Endothelial cell of umbilical vein (primary cell): ENCODE results near the gene CTR9. TPM values are rescaled to one million over a fixed set of nuclear protein-coding genes. Genes with fewer than 3 reads are reported as not detected.

Source experiments
- BruUV-seq: library from RNA; stranded (reverse); fragments of 400-500 nt; replicated peaks from 2 replicates; lab custom pipeline; 2021; lab: Mats Ljungman, UMichigan
- CTCF ChIA-PET: fragments of 300-600, 350-600 bp; sonication (Branson Sonifier 250); formaldehyde crosslinking; loops from one replicate; lab custom pipeline; 2021; ENCODE audit warnings: antibody characterized with exemption, inconsistent platforms; lab: Charles Lee
- POLR2A ChIA-PET: fragments of 300-600, 350-600 bp; sonication (Branson Sonifier 250); formaldehyde crosslinking; loops from one replicate; lab custom pipeline; 2021; ENCODE audit warnings: antibody characterized with exemption, inconsistent platforms; lab: Charles Lee
- DNase-seq: peaks from one replicate; pipeline ENCODE4 v3.0.0-alpha.2; 2011; ENCODE audit warnings: low read depth, low spot score
- FAIRE-seq: peaks from 2 replicates; lab custom pipeline; 2011; peaks lifted over from hg19 to GRCh38; lab: Jason Lieb, UNC
- H2AFZ ChIP-seq: 2 replicates; pipeline ENCODE4 v1.6.0; 2012; ENCODE audit warnings: low read depth, low read length, control low read depth, inconsistent platforms
- H3K27ac ChIP-seq: 2 replicates; pipeline ENCODE4 v1.5.1; 2011; ENCODE audit warnings: low read depth, mild to moderate bottlenecking, control low read depth, low read length, moderate library complexity; ENCODE audit not compliant: insufficient read depth
- H3K27me3 ChIP-seq, 2 experiments: 2 replicates each; pipeline versions ENCODE4 v1.6.0 to v1.6.1; 2011; ENCODE audit warnings: low read length in 2 of 2, mixed read lengths in 1 of 2; ENCODE audit not compliant: control insufficient read depth in 2 of 2, insufficient read depth in 2 of 2
- H3K36me3 ChIP-seq, 2 experiments: 2 replicates in 1 of 2; 3 replicates in 1 of 2; pipeline ENCODE4 v1.5.1; 2011; ENCODE audit warnings: low read length in 2 of 2, mild to moderate bottlenecking in 1 of 2, moderate library complexity in 1 of 2; ENCODE audit not compliant: control insufficient read depth in 2 of 2, insufficient read depth in 2 of 2; ENCODE audit errors: extremely low read depth in 1 of 2
- H3K4me1 ChIP-seq: 3 replicates; pipeline ENCODE4 v1.5.1; 2011; ENCODE audit warnings: mild to moderate bottlenecking, low read length; ENCODE audit not compliant: control insufficient read depth, insufficient read depth; ENCODE audit errors: extremely low read depth
- H3K4me2 ChIP-seq: 2 replicates; pipeline ENCODE4 v1.6.1; 2011; ENCODE audit warnings: low read length, control low read depth, mixed read lengths; ENCODE audit not compliant: insufficient read depth
- H3K4me3 ChIP-seq, 3 experiments: fragments of 200-600 bp in 1 of 3; sonication (generic), shearing (Covaris generic) in 1 of 3; replicated peaks in 1 of 3; 2 replicates each; pipeline ENCODE4 v1.5.1; 2011 to 2016; ENCODE audit warnings: control low read depth in 3 of 3, low read length in 3 of 3, mild to moderate bottlenecking in 2 of 3, inconsistent platforms in 1 of 3, low read depth in 1 of 3, moderate library complexity in 1 of 3; ENCODE audit not compliant: insufficient read depth in 1 of 3
- H3K79me2 ChIP-seq: 2 replicates; pipeline ENCODE4 v1.6.0; 2012; ENCODE audit warnings: low read length, inconsistent platforms; ENCODE audit not compliant: control insufficient read depth, insufficient read depth
- H3K9ac ChIP-seq: replicated peaks from 2 replicates; pipeline ENCODE3; 2011; ENCODE audit warnings: low read length, control low read depth; ENCODE audit not compliant: insufficient read depth; ENCODE audit errors: extremely low read depth
- H3K9me1 ChIP-seq: replicated peaks from 3 replicates; pipeline ENCODE4 v1.6.0; 2011; ENCODE audit warnings: mild to moderate bottlenecking, low read length; ENCODE audit not compliant: control insufficient read depth, insufficient read depth; ENCODE audit errors: extremely low read depth
- H3K9me3 ChIP-seq: replicated peaks from 2 replicates; pipeline ENCODE4 v1.5.1; 2012; ENCODE audit warnings: low read length, inconsistent platforms; ENCODE audit not compliant: control insufficient read depth, insufficient read depth
- H4K20me1 ChIP-seq: replicated peaks from 2 replicates; pipeline ENCODE3; 2011; ENCODE audit warnings: mild to moderate bottlenecking, low read length; ENCODE audit not compliant: control insufficient read depth, insufficient read depth; ENCODE audit errors: extremely low read depth
- FOS ChIP-seq: IDR thresholded peaks from 2 replicates; pipeline ENCODE4 v1.6.1; 2011; ENCODE audit warnings: mild to moderate bottlenecking, low read length, moderate library complexity, borderline replicate concordance; ENCODE audit not compliant: insufficient read depth
- GATA2 ChIP-seq: IDR thresholded peaks from 2 replicates; pipeline ENCODE4 v1.7.0; 2011; ENCODE audit warnings: low read depth, mild to moderate bottlenecking, moderate library complexity, mixed read lengths, low read length; ENCODE audit not compliant: insufficient read length, insufficient read depth
- JUN ChIP-seq: IDR thresholded peaks from 2 replicates; pipeline ENCODE4 v1.6.1; 2011; ENCODE audit warnings: borderline replicate concordance, low read depth; ENCODE audit not compliant: insufficient read length, insufficient read depth
- MYC ChIP-seq: IDR thresholded peaks from one replicate; pipeline ENCODE4 v1.6.1; 2011; ENCODE audit warnings: mild to moderate bottlenecking, low read depth, low read length
- POLR2AphosphoS5 ChIP-seq: IDR thresholded peaks from 2 replicates; pipeline ENCODE4 v1.6.1; 2012; ENCODE audit warnings: low read depth, mild to moderate bottlenecking, control low read depth, low read length, moderate library complexity; ENCODE audit not compliant: insufficient read depth
- dilution Hi-C: fragments of 300-500 bp; cut with MboI; formaldehyde crosslinking; loops from one replicate; pipeline ENCODE4 v1.15.0; 2019; ENCODE audit warnings: low sequenced_read_pairs; ENCODE audit not compliant: extremely low pct_ligation_motif_present
- intact Hi-C: fragments of 100-400 bp; cut with micrococcal nuclease; formaldehyde crosslinking; loops from one replicate; pipeline ENCODE4 v1.10.0; 2022
- polyA plus RNA-seq, 4 experiments: library from polyadenylated mRNA; depleted of rRNA in 3 of 4; stranded (reverse) in 3 of 4; unstranded in 1 of 4; fragments of >200 nt; gene quantifications; 2 replicates each; pipeline versions ENCODE4 v1.2.1 to v1.2.3, GENCODE V29; 2011 to 2012; ENCODE audit warnings: missing spikeins in 1 of 4
- total RNA-seq: library from RNA; stranded (reverse); gene quantifications from 2 replicates; pipeline ENCODE4 v1.2.3, GENCODE V29; 2021

CTR9 gene
- total and polyA plus RNA-seq, 2 donors (not counting 3 experiments of a cell fraction or from before 2014, with no cell fraction given): 7.5 to 33.2 TPM

DNA sequence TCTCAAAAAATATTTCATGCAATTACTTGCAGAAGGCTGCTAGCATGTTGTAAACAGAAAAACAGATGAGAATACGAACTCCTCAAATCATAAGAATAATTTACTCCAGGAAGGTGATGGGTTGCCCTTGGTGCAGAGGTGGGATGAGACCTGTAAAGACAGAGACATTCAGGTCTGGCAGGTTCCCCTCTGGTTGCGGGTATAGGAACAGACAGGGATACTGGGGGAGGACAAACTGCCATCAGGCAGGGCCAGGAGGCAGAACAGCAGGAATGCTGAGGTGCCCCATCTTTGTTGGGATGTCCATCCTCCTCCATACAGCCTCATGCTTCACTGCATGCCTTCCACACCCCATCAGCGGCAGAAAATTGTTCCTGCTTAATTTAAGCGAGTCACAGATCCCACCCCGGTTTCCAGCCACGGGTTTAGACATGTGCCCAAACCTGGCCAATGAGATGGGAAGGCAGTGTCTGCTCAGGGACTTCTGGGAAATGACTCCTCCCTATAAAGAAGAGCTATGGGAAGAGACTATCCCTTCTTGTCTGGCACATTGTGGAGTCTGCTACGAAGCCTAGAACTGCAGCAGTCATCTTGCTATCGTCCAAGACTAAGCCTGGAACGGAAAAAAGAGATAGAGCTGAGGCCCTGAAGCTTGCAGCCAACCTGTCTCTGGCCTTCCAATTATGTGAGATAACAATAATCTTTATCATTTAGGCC lies 34.3 kb upstream of the CTR9 start:
- no peak overlapping the region for H3K4me3 ChIP-seq
- no peaks in the 10 kb centered on the region for H3K36me3 ChIP-seq
- TF ChIP-seq POLR2AphosphoS5: no peak
- TF ChIP-seq MYC: no peak
- no peak for TF ChIP-seq JUN
- H2AFZ ChIP-seq: no peak overlapping the region
- H3K9ac ChIP-seq: no peak overlapping the region
- no peaks in the 10 kb centered on the region for H3K9me3 ChIP-seq
- H3K4me2 ChIP-seq: no peak overlapping the region
- ChIA-PET CTCF (interaction anchor here (1.1 to 2.8 kb wide), 3 partner anchors 8 to 27 kb away, joined by 3 to 12 read pairs (median 4); no protein-coding TSS in a partner anchor), POLR2A (no interaction called here)
- FAIRE-seq (no peak), DNase-seq (no peak)
- H3K27me3 ChIP-seq: peaks cover 2 to 15% of the 10 kb centered on the region in 2 experiments
- H3K9me1 ChIP-seq: no peaks in the 10 kb centered on the region
- no peak overlapping the region for H3K27ac ChIP-seq
- dilution Hi-C loops (no loop called here), intact Hi-C loops (no loop called here)
- no peaks in the 10 kb centered on the region for H3K79me2 ChIP-seq
- no TSS peak for BruUV-seq
- H4K20me1 ChIP-seq: no peaks in the 10 kb centered on the region
- no peaks in the 10 kb centered on the region for H3K4me1 ChIP-seq

DNA sequence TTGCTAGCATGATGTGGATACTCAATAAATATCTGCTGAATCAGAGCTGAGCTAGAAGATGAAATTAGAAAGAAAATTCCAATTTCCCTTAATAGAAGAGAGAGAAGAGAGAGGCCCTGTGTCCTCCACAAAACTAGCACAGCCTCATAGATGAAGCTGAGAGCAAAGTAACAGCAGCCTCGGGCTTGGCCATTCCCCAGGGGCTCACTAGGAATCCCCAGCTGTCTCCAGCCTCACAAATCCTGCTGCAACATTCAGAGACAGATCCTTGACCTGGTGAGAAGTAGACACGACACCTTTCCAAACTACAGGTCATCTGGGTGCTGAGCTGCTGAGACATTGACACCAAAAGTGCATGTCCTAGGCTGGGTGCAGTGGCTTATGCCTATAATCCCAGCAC lies 31.4 kb upstream of the CTR9 start:
- Histone ChIP-seq H3K9me3 (no peaks in the 10 kb centered on the region), H3K27me3 (peaks cover 2 to 15% of the 10 kb centered on the region in 2 experiments), H3K4me3 (no peak overlapping the region), H3K4me1 (no peaks in the 10 kb centered on the region), H3K4me2 (no peak overlapping the region), H3K79me2 (no peaks in the 10 kb centered on the region), H3K36me3 (no peaks in the 10 kb centered on the region), H2AFZ (no peak overlapping the region), H3K27ac (no peak overlapping the region), H3K9me1 (no peaks in the 10 kb centered on the region), H4K20me1 (no peaks in the 10 kb centered on the region), H3K9ac (no peak overlapping the region)
- no peak for DNase-seq
- CTCF ChIA-PET: interaction anchor here (0.8 kb wide), 1 partner anchor 46 kb away, joined by 3 read pairs; no protein-coding TSS in a partner anchor
- dilution Hi-C loops (no loop called here), intact Hi-C loops (no loop called here)
- no TSS peak for BruUV-seq
- POLR2A ChIA-PET: no interaction called here
- TF ChIP-seq GATA2 (no peak), FOS (no peak)
- FAIRE-seq: no peak
